CD1c-positive myeloid dendritic cell (primary cell): ENCODE results near the gene MAGEB6.
"Not testable (repeated sequence)": the region's sequence is repeated elsewhere in the genome, so short reads cannot be mapped to it uniquely, and the experiment has no call there.

Source experiments
- DNase-seq: peaks from one replicate; pipeline ENCODE4 v3.0.0-alpha.2; 2016; ENCODE audit errors: extremely low spot score

Gene MAGEB6

GRCh38 chrX:26192204-26192603, at the start of gene MAGEB6:
TSS of gene MAGEB6 (plus strand) at chrX:26192440. CDS start at chrX:26193847, 1,407 bp downstream.
- DNase-seq, result no peak

GRCh38 chrX:26146024-26146423, 46.2 kb upstream of the MAGEB6 start:
- DNase-seq, result no peak

DNA sequence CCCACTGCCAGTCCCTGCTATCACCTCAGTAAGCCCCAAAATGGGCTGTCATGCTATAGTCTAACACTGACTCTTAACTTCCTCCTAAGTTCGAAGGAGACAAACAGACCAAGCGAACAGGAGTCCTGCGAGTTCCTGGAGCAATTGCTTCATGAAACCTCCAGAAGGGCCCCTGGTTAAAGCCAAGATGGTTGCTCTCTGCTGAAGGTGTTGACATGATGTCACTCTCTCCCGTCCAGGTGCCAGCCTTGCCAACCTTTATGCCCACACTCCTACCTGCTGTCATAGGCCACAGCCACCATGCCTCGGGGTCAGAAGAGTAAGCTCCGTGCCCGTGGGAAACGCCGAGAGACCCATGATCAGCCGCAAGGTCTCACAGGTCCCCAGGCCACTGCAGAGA, 31.9 kb upstream of the MAGEB6 start, which contains the start of gene MAGEB6B:
TSS of gene MAGEB6B (plus strand) at position 301 of the 400 bp plus-strand sequence. CDS start at position 301, 0 bp downstream.
- no peak for DNase-seq

DNA sequence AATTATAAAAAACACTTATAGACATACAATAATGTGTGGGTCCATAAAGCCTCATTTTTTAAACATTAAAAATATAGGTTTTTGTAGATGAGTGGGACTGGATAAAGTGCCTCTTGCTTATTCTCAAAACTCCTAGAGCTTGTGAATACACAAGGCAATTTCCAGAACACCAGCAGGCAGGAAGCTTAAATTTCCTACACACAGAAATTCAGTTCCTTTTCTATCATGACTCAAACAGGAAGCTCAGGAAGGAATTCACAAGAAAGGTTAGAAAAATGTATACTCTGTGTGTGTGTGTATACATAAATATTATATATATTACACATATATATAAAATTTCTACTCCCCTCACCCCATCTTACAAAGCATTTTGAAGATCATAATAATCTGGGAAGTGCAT, 11.3 kb downstream of the MAGEB6 start:
- DNase-seq, result no peak

DNA sequence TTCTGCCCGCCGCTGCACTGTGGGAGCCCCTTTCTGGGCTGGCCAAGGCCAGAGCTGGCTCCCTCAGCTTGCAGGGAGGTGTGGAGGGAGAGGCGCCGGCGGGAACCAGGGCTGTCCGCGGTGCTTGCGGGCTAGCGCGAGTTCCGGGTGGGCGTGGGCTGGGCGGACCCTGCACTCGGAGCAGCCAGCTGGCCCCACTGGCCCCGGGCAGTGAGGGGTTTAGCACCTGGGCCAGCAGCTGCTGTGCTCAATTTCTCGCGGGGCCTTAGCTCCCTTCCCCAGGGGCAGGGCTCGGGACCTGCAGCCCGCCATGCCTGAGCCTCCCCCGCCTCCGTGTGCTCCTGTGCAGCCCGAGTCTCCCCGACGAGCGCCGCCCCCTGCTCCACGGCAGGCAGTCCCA, 12.5 kb downstream of the MAGEB6 start:
- not testable (repeated sequence) for DNase-seq

GRCh38 chrX:26208012-26208411, 15.8 kb downstream of the MAGEB6 start:
- no peak for DNase-seq

GRCh38 chrX:26215869-26216268, 23.6 kb downstream of the MAGEB6 start, which contains the start of gene MAGEB5:
TSS of gene MAGEB5 (plus strand) at chrX:26216169. CDS start at chrX:26217302, 1,133 bp downstream.
- no peak for DNase-seq

GRCh38 chrX:26219351-26219750, 27.1 kb downstream of the MAGEB6 start:
- no peak for DNase-seq

GRCh38 chrX:26234177-26234576, 41.9 kb downstream of the MAGEB6 start:
- DNase-seq, result no peak
